ENCODE data around the gene CAPN11. TPM values are rescaled to one million over a fixed set of nuclear protein-coding genes. Genes with fewer than 3 reads are reported as not detected.
"Not testable (repeated sequence)": the region's sequence is repeated elsewhere in the genome, so short reads cannot be mapped to it uniquely, and the experiment has no call there.

Gene CAPN11
- total RNA-seq, 1 donor from 2014 or later = 0.25 TPM

- H3K27me3 ChIP-seq (ENCODE audit: low read depth) = no peaks in the 10 kb centered on the region
- intact Hi-C loops (cut with micrococcal nuclease) = no loop called here
- no peak overlapping the region for H3K4me3 ChIP-seq
- H3K9me3 ChIP-seq (replicated peaks) = no peaks in the 10 kb centered on the region
- no peak for DNase-seq
- no peak for TF ChIP-seq CTCF (IDR thresholded peaks at IDR 0.05; ENCODE audit: borderline replicate concordance)
- H3K4me1 ChIP-seq = no peaks in the 10 kb centered on the region
- peaks cover 95% of the 10 kb centered on the region for H3K36me3 ChIP-seq
- H3K27ac ChIP-seq (replicated peaks) = no peak overlapping the region
Observed at GRCh38 chr6:44142835-44143234, 15.8 kb upstream of the CAPN11 start.

- Histone ChIP-seq H3K27me3 (ENCODE audit: low read depth) (no peaks in the 10 kb centered on the region), H3K4me1 (no peaks in the 10 kb centered on the region), H3K36me3 (peaks cover 95% of the 10 kb centered on the region), H3K27ac (replicated peaks) (no peak overlapping the region), H3K9me3 (replicated peaks) (no peaks in the 10 kb centered on the region), H3K4me3 (no peak overlapping the region)
- no peak for TF ChIP-seq CTCF (IDR thresholded peaks at IDR 0.05; ENCODE audit: borderline replicate concordance)
- no peak for DNase-seq
- intact Hi-C loops (cut with micrococcal nuclease) = no loop called here
Observed at GRCh38 chr6:44143731-44144130, 14.9 kb upstream of the CAPN11 start.

GRCh38 chr6:44144536-44144935 is 14.1 kb upstream of the CAPN11 start:
- H3K27me3 ChIP-seq (ENCODE audit: low read depth); intact Hi-C loops (cut with micrococcal nuclease); H3K27ac ChIP-seq (replicated peaks); H3K4me3 ChIP-seq; DNase-seq; H3K9me3 ChIP-seq (replicated peaks); H3K4me1 ChIP-seq: not testable (repeated sequence)
- peaks cover 97% of the 10 kb centered on the region for H3K36me3 ChIP-seq

- intact Hi-C loops (cut with micrococcal nuclease) = no loop called here
- H3K4me1 ChIP-seq = peaks cover 9% of the 10 kb centered on the region
- no peak for TF ChIP-seq CTCF (IDR thresholded peaks at IDR 0.05; ENCODE audit: borderline replicate concordance)
- no peaks in the 10 kb centered on the region for H3K9me3 ChIP-seq (replicated peaks)
- H3K4me3 ChIP-seq = no peak overlapping the region
- DNase-seq = no peak
- H3K27me3 ChIP-seq (ENCODE audit: low read depth) = no peaks in the 10 kb centered on the region
- H3K27ac ChIP-seq (replicated peaks) = no peak overlapping the region
- H3K36me3 ChIP-seq = peaks cover 88% of the 10 kb centered on the region
Observed at GRCh38 chr6:44145839-44146238, 12.8 kb upstream of the CAPN11 start.

- TF ChIP-seq CTCF (IDR thresholded peaks at IDR 0.05; ENCODE audit: borderline replicate concordance) = no peak
- Histone ChIP-seq H3K4me3 (no peak overlapping the region), H3K9me3 (replicated peaks) (no peaks in the 10 kb centered on the region), H3K27me3 (ENCODE audit: low read depth) (no peaks in the 10 kb centered on the region), H3K36me3 (peaks cover 80% of the 10 kb centered on the region), H3K27ac (replicated peaks) (no peak overlapping the region), H3K4me1 (peaks cover 13% of the 10 kb centered on the region)
- no peak for DNase-seq
- intact Hi-C loops (cut with micrococcal nuclease) = no loop called here
Observed at GRCh38 chr6:44146685-44147084, 11.9 kb upstream of the CAPN11 start.

- H3K27ac ChIP-seq (replicated peaks) = no peak overlapping the region
- no peak overlapping the region for H3K4me3 ChIP-seq
- no peak for TF ChIP-seq CTCF (IDR thresholded peaks at IDR 0.05; ENCODE audit: borderline replicate concordance)
- H3K27me3 ChIP-seq (ENCODE audit: low read depth) = no peaks in the 10 kb centered on the region
- H3K4me1 ChIP-seq = peaks cover 16% of the 10 kb centered on the region
- no peaks in the 10 kb centered on the region for H3K9me3 ChIP-seq (replicated peaks)
- peaks cover 74% of the 10 kb centered on the region for H3K36me3 ChIP-seq
- no peak for DNase-seq
- intact Hi-C loops (cut with micrococcal nuclease) = no loop called here
Observed at GRCh38 chr6:44147256-44147655, 11.4 kb upstream of the CAPN11 start.
